Right lobe of liver (tissue), 6 donors: ENCODE results near the gene ELP6. TPM values are rescaled to one million over a fixed set of nuclear protein-coding genes. Genes with fewer than 3 reads are reported as not detected.
A peak's percentile ranks its signal among the peaks of the same experiment; 100 is the strongest.

Source experiments
- ATAC-seq, 4 donors: fragments of 200-7000 bp; cut with Tn5 transposase; one replicate each; pipeline ENCODE4 v1.9.1; 2020; ENCODE audit warnings: mild to moderate bottlenecking in 4 of 4, moderate library complexity in 4 of 4
- DNase-seq, 3 donors: peaks; one replicate each; pipeline ENCODE4 v3.0.0-alpha.2; 2020
- H3K27ac ChIP-seq, 3 donors: fragments of 200-600 bp; one replicate each; pipeline ENCODE4 v1.8.0; 2022
- H3K27me3 ChIP-seq, 2 donors: fragments of 200-600 bp; one replicate each; pipeline ENCODE4 v1.8.0; 2022
- H3K36me3 ChIP-seq, 4 donors: fragments of 200-600 bp; sonication (generic) in 1 of 4; one replicate each; pipeline versions ENCODE4 v1.5.1 to v1.8.0; 2017 to 2022; ENCODE audit warnings: control low read depth in 1 of 4
- H3K4me1 ChIP-seq, 4 donors: fragments of 200-600 bp; sonication (generic) in 1 of 4; one replicate each; pipeline versions ENCODE4 v1.5.1 to v1.8.0; 2017 to 2022; ENCODE audit warnings: control low read depth in 1 of 4
- H3K4me3 ChIP-seq, 3 donors: fragments of 200-600 bp; one replicate each; pipeline ENCODE4 v1.8.0; 2022
- H3K9me3 ChIP-seq, 4 donors: fragments of 200-600 bp; sonication (generic) in 1 of 4; one replicate each; pipeline versions ENCODE4 v1.5.1 to v1.8.0; 2017 to 2022; ENCODE audit warnings: control low read depth in 1 of 4
- POLR2A ChIP-seq: fragments of 450-650 bp; IDR thresholded peaks from one replicate; pipeline ENCODE4 v1.6.1; 2017; ENCODE audit warnings: antibody characterized with exemption, mild to moderate bottlenecking
- WGBS: methylation state at CpG from one replicate; pipeline ENCODE4 v1.1.6; 2018; ENCODE audit warnings: low coverage, low lambda C conversion rate; ENCODE audit not compliant: insufficient coverage; ENCODE audit errors: missing lambda C conversion rate; 5-methylcytosine and 5-hydroxymethylcytosine counted together
- intact Hi-C, 2 donors: fragments of 100-400 bp; cut with DNase I; formaldehyde crosslinking; loops; one replicate each; pipeline versions ENCODE4 v1.11.2 to v1.14.1; 2022
- total RNA-seq, 6 experiments: library from RNA; depleted of rRNA in 2 of 6; stranded (reverse); fragments of >200 nt in 2 of 6; fragmentation: NEBNext Ultra II Directional in 3 of 6; extraction: Animal tissue kit (Norgen Biotek cat#: 25700) in 3 of 6; gene quantifications; one replicate each; pipeline versions ENCODE4 v1.1.0 to v1.2.4, GENCODE V29; 2016 to 2023
- TF ChIP-seq, protein P1 (sequence below), 4 donors: fragments of 200-600 bp in 3 of 4; fragments of 450-650 bp in 1 of 4; IDR thresholded peaks; one replicate each; pipeline versions ENCODE4 v1.5.1 to v1.8.0; 2016 to 2022; ENCODE audit warnings: antibody characterized with exemption in 4 of 4, mild to moderate bottlenecking in 2 of 4
- donor health status: DM: no; HTN: yes; CAD: no.
- donor health status: DM: no; HTN: no; CAD: no.
- donor health status: DM: no; HTN: no; CAD: no.
- donor health status: DM: no; HTN: yes; CAD: no.
- donor health status: DM: no; HTN: yes; CAD: no.

Gene ELP6
- total RNA-seq, 6 experiments from 2014 or later = 10.1 to 18.1 (median 13.9) TPM

DNA sequence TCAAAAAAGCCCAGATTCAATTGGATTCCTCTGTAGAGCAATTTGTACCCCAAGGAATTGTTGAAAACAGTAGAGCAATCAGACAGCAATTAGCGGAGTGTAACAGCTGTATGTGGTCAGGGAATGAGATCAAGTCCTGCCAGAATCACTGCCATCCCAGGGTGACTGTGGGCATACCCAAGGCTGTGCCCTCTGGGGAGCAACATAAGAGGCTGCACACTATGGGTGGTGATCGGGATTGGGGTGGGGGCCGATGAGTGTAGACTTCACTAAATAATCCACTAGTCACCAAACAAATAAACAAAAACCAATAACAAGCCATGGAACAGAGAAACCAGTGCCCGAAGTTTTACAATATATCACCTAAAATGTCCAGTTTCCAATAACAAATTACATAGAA is 12.1 kb upstream of the ELP6 start:
- Histone ChIP-seq H3K4me1 (no peaks in the 10 kb centered on the region), H3K9me3 (no peaks in the 10 kb centered on the region), H3K4me3 (no peak overlapping the region), H3K27me3 (no peaks in the 10 kb centered on the region), H3K27ac (no peak overlapping the region), H3K36me3 (no peaks in the 10 kb centered on the region)
- no peak for DNase-seq
- 82% methylated on average over 4 of the region's 4 CpGs for WGBS
- intact Hi-C loops = loop anchor here in 1 of 2 donors (10.0 kb wide), 1 partner anchor 269 kb away; no protein-coding TSS in a partner anchor
- no peak for TF ChIP-seq POLR2A
- TF ChIP-seq, protein P1, sequence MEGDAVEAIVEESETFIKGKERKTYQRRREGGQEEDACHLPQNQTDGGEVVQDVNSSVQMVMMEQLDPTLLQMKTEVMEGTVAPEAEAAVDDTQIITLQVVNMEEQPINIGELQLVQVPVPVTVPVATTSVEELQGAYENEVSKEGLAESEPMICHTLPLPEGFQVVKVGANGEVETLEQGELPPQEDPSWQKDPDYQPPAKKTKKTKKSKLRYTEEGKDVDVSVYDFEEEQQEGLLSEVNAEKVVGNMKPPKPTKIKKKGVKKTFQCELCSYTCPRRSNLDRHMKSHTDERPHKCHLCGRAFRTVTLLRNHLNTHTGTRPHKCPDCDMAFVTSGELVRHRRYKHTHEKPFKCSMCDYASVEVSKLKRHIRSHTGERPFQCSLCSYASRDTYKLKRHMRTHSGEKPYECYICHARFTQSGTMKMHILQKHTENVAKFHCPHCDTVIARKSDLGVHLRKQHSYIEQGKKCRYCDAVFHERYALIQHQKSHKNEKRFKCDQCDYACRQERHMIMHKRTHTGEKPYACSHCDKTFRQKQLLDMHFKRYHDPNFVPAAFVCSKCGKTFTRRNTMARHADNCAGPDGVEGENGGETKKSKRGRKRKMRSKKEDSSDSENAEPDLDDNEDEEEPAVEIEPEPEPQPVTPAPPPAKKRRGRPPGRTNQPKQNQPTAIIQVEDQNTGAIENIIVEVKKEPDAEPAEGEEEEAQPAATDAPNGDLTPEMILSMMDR (IDR thresholded peaks at IDR 0.05) = no peak
- ATAC-seq = no peak

DNA sequence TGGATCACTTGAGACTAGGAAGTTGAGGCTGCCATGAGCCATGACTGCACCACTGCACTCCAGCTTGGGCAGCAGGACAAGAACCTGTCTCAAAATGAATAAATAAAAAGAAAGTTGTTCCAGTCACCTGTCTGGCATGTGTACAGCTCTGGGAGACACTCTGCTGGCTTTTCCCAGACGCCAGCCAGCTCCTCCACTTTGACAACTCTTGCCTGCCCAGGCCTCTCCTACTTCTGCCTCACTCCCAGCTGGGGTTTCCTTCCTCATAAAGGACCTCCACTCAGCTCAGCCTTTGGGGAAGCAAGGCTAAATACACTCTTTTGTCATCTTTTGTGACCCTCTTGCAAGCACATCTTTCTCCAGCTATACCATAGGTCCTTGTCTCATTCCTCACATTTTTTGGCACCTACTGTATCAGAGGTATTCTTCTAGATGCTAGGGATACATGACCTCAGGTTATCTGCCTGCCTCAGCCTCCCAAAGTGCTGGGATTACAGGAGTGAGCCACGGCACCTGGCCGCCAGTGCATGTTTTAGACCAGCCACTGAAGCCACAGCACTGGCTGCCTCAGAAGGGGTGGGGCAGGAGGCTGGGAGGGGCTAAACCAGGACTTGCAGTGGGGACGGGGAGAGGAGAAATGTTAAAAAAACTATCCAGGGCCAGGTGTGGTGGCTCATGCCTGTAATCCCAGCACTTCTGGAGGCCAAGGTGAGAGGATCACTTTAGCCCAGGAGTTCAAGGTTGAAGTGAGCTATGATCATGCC is 10.0 kb upstream of the ELP6 start:
- no peak for ATAC-seq
- TF ChIP-seq, protein P1 (IDR thresholded peaks at IDR 0.05) = no peak
- no peak for TF ChIP-seq POLR2A

DNA sequence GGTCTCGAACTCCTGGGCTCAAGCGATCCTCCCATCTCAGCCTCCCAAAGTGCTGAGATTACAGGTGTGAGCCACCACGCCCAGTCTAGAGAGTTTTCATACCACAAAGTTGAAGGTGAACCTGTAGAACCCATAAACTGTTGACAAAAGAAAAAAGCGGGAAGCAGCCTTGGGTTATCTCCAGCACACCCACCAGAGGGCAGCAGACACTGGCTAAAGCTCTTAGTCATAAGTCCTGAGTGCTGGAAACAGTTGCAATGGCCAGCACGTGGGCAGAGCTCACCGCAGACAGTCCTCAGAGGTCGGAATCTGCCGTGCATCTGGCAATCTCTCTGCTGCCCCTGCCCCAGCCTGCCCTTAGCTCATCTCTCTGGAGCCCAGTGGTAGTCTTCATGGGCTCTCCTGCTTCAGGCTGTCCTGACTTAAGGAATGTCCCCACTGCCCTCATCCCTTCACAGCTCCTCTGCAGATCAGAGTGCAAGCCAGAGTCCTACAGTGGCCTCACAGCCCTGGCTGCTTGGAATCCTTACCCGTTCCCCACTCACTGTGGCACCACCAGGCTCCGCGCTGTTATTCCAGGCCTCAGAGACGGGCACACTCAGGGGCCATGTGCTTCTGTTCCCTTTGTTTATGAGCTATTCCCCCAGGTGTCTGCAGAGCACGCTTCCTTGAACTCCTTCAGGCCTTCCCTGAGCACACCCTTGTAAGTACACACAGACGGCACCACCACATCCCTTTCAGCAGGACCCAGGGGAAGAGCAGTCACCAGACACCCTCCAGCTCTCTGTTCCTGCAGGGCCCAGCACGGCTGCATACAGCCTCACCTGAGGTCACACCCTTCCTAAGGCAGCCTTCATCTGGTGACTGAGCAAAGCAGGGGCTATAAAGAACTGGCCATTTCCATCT is 8.8 kb upstream of the ELP6 start:
- peak; percentile 80 to 83 (median 82) for DNase-seq
- Histone ChIP-seq H3K9me3 (no peaks in the 10 kb centered on the region), H3K36me3 (no peaks in the 10 kb centered on the region), H3K27me3 (no peaks in the 10 kb centered on the region), H3K27ac (no peak overlapping the region), H3K4me1 (no peaks in the 10 kb centered on the region), H3K4me3 (no peak overlapping the region)
- TF ChIP-seq, protein P1 (IDR thresholded peaks at IDR 0.05) = peak; percentile 84 to 95 (median 90)
- no peak for TF ChIP-seq POLR2A
- 39% methylated on average over 5 of the region's 15 CpGs for WGBS
- intact Hi-C loops = loop anchor here (5.0 to 10.0 kb wide), 2 partner anchors 270 to 272 kb away; no protein-coding TSS in a partner anchor
- peak; percentile 99 to 100 (median 100) for ATAC-seq

More for the DNA sequence above, 10.0 kb upstream of the ELP6 start:
- Histone ChIP-seq H3K9me3 (no peaks in the 10 kb centered on the region), H3K4me1 (no peaks in the 10 kb centered on the region), H3K4me3 (no peak overlapping the region), H3K36me3 (no peaks in the 10 kb centered on the region), H3K27ac (no peak overlapping the region), H3K27me3 (no peaks in the 10 kb centered on the region)
- WGBS = 63% methylated on average over 4 of the region's 4 CpGs
- DNase-seq = no peak
- intact Hi-C loops = loop anchor here (5.0 to 10.0 kb wide), 2 partner anchors 269 to 271 kb away; no protein-coding TSS in a partner anchor

DNA sequence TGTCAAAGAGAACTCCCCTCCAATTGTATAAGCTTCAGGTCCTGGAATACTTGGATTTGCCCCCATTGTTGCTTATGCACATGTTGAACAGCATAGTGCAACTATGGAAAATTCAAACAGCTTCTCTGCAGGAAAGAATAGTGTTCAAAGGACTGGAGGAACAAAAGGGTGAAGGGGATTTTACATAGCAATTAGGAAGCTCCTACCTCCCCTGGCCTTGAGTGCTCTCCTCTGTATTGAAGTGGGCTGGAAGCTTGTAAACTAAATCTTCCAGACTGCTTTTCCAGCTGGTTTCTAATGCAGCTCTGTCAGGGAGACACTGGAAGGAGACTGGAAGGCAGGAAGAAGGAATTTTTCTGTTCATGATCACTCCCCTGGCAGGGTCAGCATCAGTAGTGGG is 7.2 kb upstream of the ELP6 start:
- TF ChIP-seq, protein P1 (IDR thresholded peaks at IDR 0.05) = no peak
- TF ChIP-seq POLR2A = no peak
- ATAC-seq (no peak), DNase-seq (no peak)
- no peak overlapping the region for H3K4me3 ChIP-seq
- no peaks in the 10 kb centered on the region for H3K27me3 ChIP-seq
- H3K36me3 ChIP-seq = no peaks in the 10 kb centered on the region
- H3K9me3 ChIP-seq = no peaks in the 10 kb centered on the region
- H3K4me1 ChIP-seq = no peaks in the 10 kb centered on the region
- intact Hi-C loops = loop anchor here (5.0 to 10.0 kb wide), 2 partner anchors 272 to 274 kb away; no protein-coding TSS in a partner anchor
- H3K27ac ChIP-seq = no peak overlapping the region
